C4-2B (cell line): ENCODE data around the gene NAA25.

Source experiments
- ZFX ChIP-seq: fragments of 450-650 bp; IDR thresholded peaks from 2 replicates; pipeline ENCODE4 v1.6.1; 2017
- TF ChIP-seq, protein P1 (sequence below): fragments of 450-650 bp; conservative IDR thresholded peaks from 2 replicates; pipeline ENCODE4 v1.5.1; 2017; ENCODE audit warnings: mild to moderate bottlenecking

DNA sequence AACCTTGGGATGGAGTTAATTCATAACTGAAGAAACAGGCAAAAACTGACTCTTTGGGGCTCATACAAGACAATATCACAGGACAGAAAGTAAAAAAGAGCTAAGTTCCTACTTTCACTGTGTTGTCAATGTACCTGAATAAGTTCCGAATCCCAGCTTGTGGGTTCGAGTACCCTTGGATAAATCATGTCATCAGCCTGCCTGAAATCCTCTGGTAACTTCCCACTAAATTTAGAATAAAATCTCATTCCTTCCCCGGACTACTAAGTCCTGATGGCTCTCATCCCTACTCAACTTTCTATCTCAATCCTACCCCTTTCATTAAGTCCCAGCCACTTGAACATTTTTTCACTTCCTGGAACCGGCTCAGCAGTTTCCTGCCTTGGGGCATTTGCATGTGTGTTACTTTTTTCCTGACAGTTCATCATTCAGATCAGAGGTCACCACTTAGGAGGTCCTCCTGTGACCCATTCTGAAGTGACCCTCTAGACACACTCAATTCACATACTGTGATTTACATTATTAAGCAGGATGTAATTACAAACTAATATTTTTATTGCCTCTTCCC, 82.7 kb downstream of the NAA25 start:
- TF ChIP-seq, protein P1, sequence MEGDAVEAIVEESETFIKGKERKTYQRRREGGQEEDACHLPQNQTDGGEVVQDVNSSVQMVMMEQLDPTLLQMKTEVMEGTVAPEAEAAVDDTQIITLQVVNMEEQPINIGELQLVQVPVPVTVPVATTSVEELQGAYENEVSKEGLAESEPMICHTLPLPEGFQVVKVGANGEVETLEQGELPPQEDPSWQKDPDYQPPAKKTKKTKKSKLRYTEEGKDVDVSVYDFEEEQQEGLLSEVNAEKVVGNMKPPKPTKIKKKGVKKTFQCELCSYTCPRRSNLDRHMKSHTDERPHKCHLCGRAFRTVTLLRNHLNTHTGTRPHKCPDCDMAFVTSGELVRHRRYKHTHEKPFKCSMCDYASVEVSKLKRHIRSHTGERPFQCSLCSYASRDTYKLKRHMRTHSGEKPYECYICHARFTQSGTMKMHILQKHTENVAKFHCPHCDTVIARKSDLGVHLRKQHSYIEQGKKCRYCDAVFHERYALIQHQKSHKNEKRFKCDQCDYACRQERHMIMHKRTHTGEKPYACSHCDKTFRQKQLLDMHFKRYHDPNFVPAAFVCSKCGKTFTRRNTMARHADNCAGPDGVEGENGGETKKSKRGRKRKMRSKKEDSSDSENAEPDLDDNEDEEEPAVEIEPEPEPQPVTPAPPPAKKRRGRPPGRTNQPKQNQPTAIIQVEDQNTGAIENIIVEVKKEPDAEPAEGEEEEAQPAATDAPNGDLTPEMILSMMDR = no peak
- no peak for TF ChIP-seq ZFX
